Measurements from ENCODE around the gene SNX32.

The SNX32 gene

DNA sequence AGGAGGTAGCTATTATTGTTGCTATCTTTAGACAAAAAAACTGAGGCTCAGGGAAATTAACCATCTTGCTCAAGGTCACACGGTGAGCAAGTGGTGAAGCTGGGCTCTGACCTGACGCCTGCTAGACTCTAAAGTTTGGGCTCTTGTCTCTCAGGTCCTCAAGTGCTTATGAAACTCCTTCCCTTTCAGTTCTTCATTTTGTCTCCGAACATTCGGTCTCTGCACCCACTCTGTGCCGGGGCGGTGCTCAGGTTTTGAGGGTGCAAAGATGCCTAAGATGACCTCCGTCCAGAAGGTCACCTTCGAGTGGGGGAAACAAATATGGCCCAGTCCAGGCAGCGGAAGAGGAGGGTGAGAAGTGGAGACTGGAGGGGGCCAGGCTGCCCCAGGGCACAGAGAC, 30.9 kb upstream of the SNX32 start:
- Histone ChIP-seq H3K4me3 (ENCODE audit: low read depth in 1 of 2, low read length in 2 of 2) (no peak overlapping the region), H3K9me3 (ENCODE audit: control insufficient read depth in 1 of 2, low read length in 2 of 2) (no peaks in the 10 kb centered on the region), H3K36me3 (ENCODE audit: control insufficient read depth in 1 of 2, insufficient read depth in 2 of 2, low read length in 2 of 2) (no peaks in the 10 kb centered on the region), H3K27ac (ENCODE audit: low read length) (no peak overlapping the region), H3K27me3 (ENCODE audit: low read depth, low read length) (peaks cover 5% of the 10 kb centered on the region), H3K4me1 (ENCODE audit: control insufficient read depth in 1 of 2, insufficient read depth in 2 of 2, low read length in 2 of 2) (no peaks in the 10 kb centered on the region)

- Histone ChIP-seq H3K4me3 (ENCODE audit: low read depth in 1 of 2, low read length in 2 of 2) (no peak overlapping the region), H3K27ac (ENCODE audit: low read length) (no peak overlapping the region), H3K9me3 (ENCODE audit: control insufficient read depth in 1 of 2, low read length in 2 of 2) (no peaks in the 10 kb centered on the region), H3K36me3 (ENCODE audit: control insufficient read depth in 1 of 2, insufficient read depth in 2 of 2, low read length in 2 of 2) (no peaks in the 10 kb centered on the region), H3K4me1 (ENCODE audit: control insufficient read depth in 1 of 2, insufficient read depth in 2 of 2, low read length in 2 of 2) (no peaks in the 10 kb centered on the region), H3K27me3 (ENCODE audit: low read depth, low read length) (peaks cover 5% of the 10 kb centered on the region)
These were observed 29.8 kb upstream of the SNX32 start for GRCh38 chr11:65803797-65804492.

DNA sequence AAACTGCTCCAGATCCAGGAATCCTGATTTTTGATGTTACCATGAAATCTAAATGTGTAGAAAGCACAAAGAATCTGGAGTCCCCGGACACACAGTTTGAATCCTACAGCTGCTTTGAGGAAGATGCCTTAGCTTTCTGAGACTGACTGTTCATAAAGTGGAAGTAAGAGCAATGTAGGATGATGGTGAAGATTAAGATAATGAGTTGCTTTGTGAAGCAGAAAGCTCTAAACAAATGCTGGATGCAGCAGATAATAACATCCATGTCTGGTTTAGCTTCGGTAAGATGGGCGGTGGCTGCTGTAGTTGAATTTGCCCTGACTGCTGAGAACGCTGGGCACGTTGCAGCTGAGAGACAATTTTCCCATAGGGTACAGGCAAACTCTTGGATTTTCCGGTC, 26.8 kb upstream of the SNX32 start:
- Histone ChIP-seq H3K36me3 (ENCODE audit: control insufficient read depth in 1 of 2, insufficient read depth in 2 of 2, low read length in 2 of 2) (no peaks in the 10 kb centered on the region), H3K27ac (ENCODE audit: low read length) (no peak overlapping the region), H3K4me3 (ENCODE audit: low read depth in 1 of 2, low read length in 2 of 2) (no peak overlapping the region), H3K27me3 (ENCODE audit: low read depth, low read length) (peaks cover 5% of the 10 kb centered on the region), H3K4me1 (ENCODE audit: control insufficient read depth in 1 of 2, insufficient read depth in 2 of 2, low read length in 2 of 2) (no peaks in the 10 kb centered on the region), H3K9me3 (ENCODE audit: control insufficient read depth in 1 of 2, low read length in 2 of 2) (no peaks in the 10 kb centered on the region)

- H3K36me3 ChIP-seq (ENCODE audit: control insufficient read depth in 1 of 2, insufficient read depth in 2 of 2, low read length in 2 of 2) = no peaks in the 10 kb centered on the region
- H3K4me3 ChIP-seq (ENCODE audit: low read depth in 1 of 2, low read length in 2 of 2) = no peak overlapping the region
- peaks cover 2% of the 10 kb centered on the region for H3K27me3 ChIP-seq (ENCODE audit: low read depth, low read length)
- no peak overlapping the region for H3K27ac ChIP-seq (ENCODE audit: low read length)
- H3K4me1 ChIP-seq (ENCODE audit: control insufficient read depth in 1 of 2, insufficient read depth in 2 of 2, low read length in 2 of 2) = no peaks in the 10 kb centered on the region
- H3K9me3 ChIP-seq (ENCODE audit: control insufficient read depth in 1 of 2, low read length in 2 of 2) = no peaks in the 10 kb centered on the region
These were observed 24.9 kb upstream of the SNX32 start for GRCh38 chr11:65808744-65809341.

- Histone ChIP-seq H3K4me1 (ENCODE audit: control insufficient read depth in 1 of 2, insufficient read depth in 2 of 2, low read length in 2 of 2) (no peaks in the 10 kb centered on the region), H3K36me3 (ENCODE audit: control insufficient read depth in 1 of 2, insufficient read depth in 2 of 2, low read length in 2 of 2) (no peaks in the 10 kb centered on the region), H3K4me3 (ENCODE audit: low read depth in 1 of 2, low read length in 2 of 2) (no peak overlapping the region), H3K27me3 (ENCODE audit: low read depth, low read length) (no peaks in the 10 kb centered on the region), H3K9me3 (ENCODE audit: control insufficient read depth in 1 of 2, low read length in 2 of 2) (no peaks in the 10 kb centered on the region), H3K27ac (ENCODE audit: low read length) (no peak overlapping the region)
These were observed 24.3 kb upstream of the SNX32 start for GRCh38 chr11:65809496-65809895.

- H3K9me3 ChIP-seq (ENCODE audit: control insufficient read depth in 1 of 2, low read length in 2 of 2) = no peaks in the 10 kb centered on the region
- H3K27me3 ChIP-seq (ENCODE audit: low read depth, low read length) = no peaks in the 10 kb centered on the region
- H3K27ac ChIP-seq (ENCODE audit: low read length) = no peak overlapping the region
- H3K4me1 ChIP-seq (ENCODE audit: control insufficient read depth in 1 of 2, insufficient read depth in 2 of 2, low read length in 2 of 2) = no peaks in the 10 kb centered on the region
- H3K4me3 ChIP-seq (ENCODE audit: low read depth in 1 of 2, low read length in 2 of 2) = no peak overlapping the region
- H3K36me3 ChIP-seq (ENCODE audit: control insufficient read depth in 1 of 2, insufficient read depth in 2 of 2, low read length in 2 of 2) = no peaks in the 10 kb centered on the region
These were observed 23.5 kb upstream of the SNX32 start for GRCh38 chr11:65810046-65810868.

GRCh38 chr11:65811764-65812475, 21.8 kb upstream of the SNX32 start:
- H3K27ac ChIP-seq (ENCODE audit: low read length) = no peak overlapping the region
- H3K9me3 ChIP-seq (ENCODE audit: control insufficient read depth in 1 of 2, low read length in 2 of 2) = no peaks in the 10 kb centered on the region
- no peaks in the 10 kb centered on the region for H3K27me3 ChIP-seq (ENCODE audit: low read depth, low read length)
- H3K36me3 ChIP-seq (ENCODE audit: control insufficient read depth in 1 of 2, insufficient read depth in 2 of 2, low read length in 2 of 2) = no peaks in the 10 kb centered on the region
- no peak overlapping the region for H3K4me3 ChIP-seq (ENCODE audit: low read depth in 1 of 2, low read length in 2 of 2)
- H3K4me1 ChIP-seq (ENCODE audit: control insufficient read depth in 1 of 2, insufficient read depth in 2 of 2, low read length in 2 of 2) = peaks cover 0 to 3% of the 10 kb centered on the region in 2 donors

DNA sequence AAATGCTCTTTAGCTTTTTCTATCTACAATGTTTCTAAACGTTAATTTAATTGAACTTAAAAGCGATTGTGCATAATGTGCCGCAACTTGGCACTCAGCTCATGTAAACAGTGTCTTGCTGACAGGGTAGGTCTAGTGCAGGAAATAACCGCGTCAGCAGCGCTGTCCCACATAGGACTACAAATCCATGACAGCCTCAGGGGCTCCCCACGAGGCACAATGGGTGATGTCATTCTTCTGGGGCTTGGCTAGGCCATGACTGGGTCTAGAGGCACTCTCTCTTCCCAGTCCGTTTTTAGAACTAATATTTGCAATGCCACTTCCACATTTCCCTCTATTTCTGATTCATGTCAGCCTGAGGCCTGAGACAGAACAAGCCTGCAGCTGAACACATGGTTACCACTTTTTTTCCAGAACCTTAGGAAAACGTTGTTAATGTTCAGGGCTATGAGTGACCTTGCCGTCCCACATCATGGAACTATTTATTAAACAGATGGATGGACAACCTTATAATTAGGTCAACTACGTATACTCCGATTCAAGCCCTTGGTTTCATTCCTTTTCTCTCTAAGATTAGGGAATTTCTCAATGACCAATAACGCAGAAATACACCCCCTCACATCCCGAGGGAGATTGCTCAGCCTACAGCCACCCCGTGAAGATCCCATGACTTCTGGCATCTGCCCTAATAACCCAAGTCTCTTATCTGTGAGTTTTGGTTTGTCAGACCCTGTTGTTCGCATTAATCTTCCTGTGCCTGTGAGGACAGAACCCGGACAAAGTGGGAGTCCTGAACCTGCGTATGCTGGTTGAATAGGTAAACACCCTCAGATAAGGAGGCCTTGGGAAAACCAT, 19.4 kb upstream of the SNX32 start:
- Histone ChIP-seq H3K4me1 (ENCODE audit: control insufficient read depth in 1 of 2, insufficient read depth in 2 of 2, low read length in 2 of 2) (peaks cover 0 to 10% of the 10 kb centered on the region in 2 donors), H3K36me3 (ENCODE audit: control insufficient read depth in 1 of 2, insufficient read depth in 2 of 2, low read length in 2 of 2) (no peaks in the 10 kb centered on the region), H3K4me3 (ENCODE audit: low read depth in 1 of 2, low read length in 2 of 2) (no peak overlapping the region), H3K27ac (ENCODE audit: low read length) (no peak overlapping the region), H3K27me3 (ENCODE audit: low read depth, low read length) (no peaks in the 10 kb centered on the region), H3K9me3 (ENCODE audit: control insufficient read depth in 1 of 2, low read length in 2 of 2) (no peaks in the 10 kb centered on the region)

DNA sequence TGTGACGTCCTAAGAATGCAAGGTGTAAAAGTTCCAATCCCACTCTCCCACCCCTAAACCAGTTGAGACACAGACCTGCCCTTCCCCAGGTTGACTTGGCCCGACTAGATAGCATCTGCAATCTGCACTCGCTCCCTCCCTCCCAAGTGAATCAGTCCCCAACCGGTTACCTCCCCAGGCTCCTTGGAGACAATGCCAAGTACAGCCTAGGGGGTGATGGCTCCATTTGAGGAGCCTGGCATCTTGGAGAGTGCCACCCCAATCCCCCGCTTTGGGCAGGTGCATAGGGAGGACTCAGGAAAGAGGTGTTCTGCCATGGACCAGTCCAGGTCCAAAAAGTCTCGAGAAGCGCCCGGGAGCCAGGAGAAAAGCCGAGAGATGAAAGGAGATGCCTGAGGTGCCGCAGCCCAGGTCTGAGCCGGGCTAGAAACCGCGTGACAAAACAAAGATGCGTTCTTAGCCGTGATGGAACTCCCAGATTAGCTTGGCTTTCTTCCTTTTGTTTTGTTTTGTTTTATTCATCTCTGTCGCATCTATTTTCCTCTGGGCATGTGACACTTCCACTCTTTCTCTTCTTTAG, 18.7 kb upstream of the SNX32 start:
- Histone ChIP-seq H3K4me1 (ENCODE audit: control insufficient read depth in 1 of 2, insufficient read depth in 2 of 2, low read length in 2 of 2) (peaks cover 0 to 10% of the 10 kb centered on the region in 2 donors), H3K9me3 (ENCODE audit: control insufficient read depth in 1 of 2, low read length in 2 of 2) (no peaks in the 10 kb centered on the region), H3K27ac (ENCODE audit: low read length) (no peak overlapping the region), H3K36me3 (ENCODE audit: control insufficient read depth in 1 of 2, insufficient read depth in 2 of 2, low read length in 2 of 2) (no peaks in the 10 kb centered on the region), H3K27me3 (ENCODE audit: low read depth, low read length) (no peaks in the 10 kb centered on the region), H3K4me3 (ENCODE audit: low read depth in 1 of 2, low read length in 2 of 2) (no peak overlapping the region)

DNA sequence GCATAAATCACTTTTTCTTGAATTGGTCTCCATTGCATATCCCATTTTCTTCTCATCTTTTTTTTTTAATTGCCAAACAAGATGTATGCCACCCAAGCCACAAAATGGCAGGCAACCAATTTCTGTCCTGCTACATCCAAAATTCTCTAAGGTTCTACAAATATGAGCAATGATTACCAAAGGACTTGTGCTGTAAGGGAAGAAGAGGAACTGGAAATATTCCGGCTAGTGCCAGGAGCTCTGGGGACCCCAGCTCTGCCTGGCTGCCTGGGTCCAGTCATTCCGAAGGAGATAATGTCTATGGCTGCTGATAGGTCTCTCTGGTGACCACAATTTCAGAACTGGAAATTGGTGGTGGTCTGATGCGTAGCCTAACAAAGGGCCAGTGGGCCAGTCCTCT, 17.1 kb upstream of the SNX32 start:
- Histone ChIP-seq H3K4me1 (ENCODE audit: control insufficient read depth in 1 of 2, insufficient read depth in 2 of 2, low read length in 2 of 2) (peaks cover 0 to 10% of the 10 kb centered on the region in 2 donors), H3K27me3 (ENCODE audit: low read depth, low read length) (no peaks in the 10 kb centered on the region), H3K4me3 (ENCODE audit: low read depth in 1 of 2, low read length in 2 of 2) (peak overlapping the region in 1 of 2 donors; percentile 67), H3K27ac (ENCODE audit: low read length) (no peak overlapping the region), H3K36me3 (ENCODE audit: control insufficient read depth in 1 of 2, insufficient read depth in 2 of 2, low read length in 2 of 2) (no peaks in the 10 kb centered on the region), H3K9me3 (ENCODE audit: control insufficient read depth in 1 of 2, low read length in 2 of 2) (no peaks in the 10 kb centered on the region)
